Mesenchymal stem cell (in vitro differentiated cells and primary cell): ENCODE results near the gene PTX4.

Source experiments
- DNase-seq: peaks from one replicate; pipeline ENCODE4 v3.0.0-alpha.2; 2013
- H2AFZ ChIP-seq: one replicate; pipeline ENCODE4 v1.6.1; 2013; ENCODE audit warnings: low read depth, mild to moderate bottlenecking, control low read depth, inconsistent platforms, low read length, moderate library complexity
- H2AK5ac ChIP-seq: 2 replicates; pipeline ENCODE4 v1.6.1; 2013; ENCODE audit warnings: low read length, moderate library complexity, mild to moderate bottlenecking, inconsistent platforms; ENCODE audit not compliant: severe bottlenecking
- H2BK120ac ChIP-seq: one replicate; pipeline ENCODE4 v1.6.1; 2013; ENCODE audit warnings: low read depth, mild to moderate bottlenecking, inconsistent platforms, low read length, moderate library complexity
- H2BK12ac ChIP-seq, 2 experiments: one replicate each; pipeline ENCODE4 v1.6.1; 2013; ENCODE audit warnings: inconsistent platforms in 2 of 2, low read length in 2 of 2, mild to moderate bottlenecking in 2 of 2, moderate library complexity in 2 of 2, control low read depth in 1 of 2
- H2BK15ac ChIP-seq: one replicate; pipeline ENCODE4 v1.6.1; 2013; ENCODE audit warnings: mild to moderate bottlenecking, low read depth, inconsistent platforms; ENCODE audit not compliant: poor library complexity, severe bottlenecking
- H2BK5ac ChIP-seq: 2 replicates; pipeline ENCODE4 v1.6.1; 2013; ENCODE audit warnings: low read depth, mild to moderate bottlenecking, low read length, control low read depth, inconsistent platforms; ENCODE audit not compliant: poor library complexity, severe bottlenecking
- H3K14ac ChIP-seq, 2 experiments: one replicate each; pipeline ENCODE4 v1.6.1; 2013; ENCODE audit warnings: inconsistent platforms in 2 of 2, low read length in 2 of 2, control low read depth in 1 of 2, mild to moderate bottlenecking in 1 of 2, moderate library complexity in 1 of 2
- H3K18ac ChIP-seq, 2 experiments: one replicate each; pipeline ENCODE4 v1.6.1; 2013; ENCODE audit warnings: inconsistent platforms in 2 of 2, low read length in 2 of 2, control low read depth in 1 of 2, low read depth in 1 of 2, mild to moderate bottlenecking in 1 of 2
- H3K23ac ChIP-seq, 2 experiments: one replicate each; pipeline ENCODE4 v1.6.1; 2013; ENCODE audit warnings: inconsistent platforms in 2 of 2, low read length in 2 of 2, mild to moderate bottlenecking in 2 of 2, moderate library complexity in 2 of 2, control low read depth in 1 of 2
- H3K27ac ChIP-seq: 2 replicates; pipeline ENCODE4 v1.5.1; 2013; ENCODE audit warnings: mild to moderate bottlenecking, moderate library complexity, low read length, control low read depth, inconsistent platforms; ENCODE audit not compliant: poor library complexity, severe bottlenecking
- H3K27me3 ChIP-seq, 2 experiments: 2 replicates each; pipeline versions ENCODE4 v1.6.1 to v1.7.0; 2013; ENCODE audit warnings: low read length in 2 of 2, mild to moderate bottlenecking in 2 of 2, moderate library complexity in 2 of 2, control low read depth in 1 of 2, inconsistent platforms in 1 of 2; ENCODE audit not compliant: control insufficient read depth in 1 of 2, insufficient read depth in 1 of 2
- H3K36me3 ChIP-seq, 2 experiments: 2 replicates each; pipeline versions ENCODE4 v1.6.1 to v1.7.0; 2013; ENCODE audit warnings: low read length in 2 of 2, control low read depth in 1 of 2, inconsistent platforms in 1 of 2, low read depth in 1 of 2, mild to moderate bottlenecking in 1 of 2; ENCODE audit not compliant: insufficient read depth in 2 of 2, control insufficient read depth in 1 of 2
- H3K4ac ChIP-seq, 2 experiments: one replicate each; pipeline ENCODE4 v1.6.1; 2013; ENCODE audit warnings: inconsistent platforms in 2 of 2, low read length in 2 of 2, mild to moderate bottlenecking in 2 of 2, moderate library complexity in 2 of 2, control low read depth in 1 of 2, low read depth in 1 of 2
- H3K4me1 ChIP-seq: 2 replicates; pipeline ENCODE4 v1.6.1; 2013; ENCODE audit warnings: low read depth, low read length, control low read depth; ENCODE audit not compliant: control insufficient read depth, insufficient read depth
- H3K4me2 ChIP-seq: 2 replicates; pipeline ENCODE4 v1.6.1; 2013; ENCODE audit warnings: low read length, mild to moderate bottlenecking, inconsistent platforms; ENCODE audit not compliant: poor library complexity, severe bottlenecking
- H3K4me3 ChIP-seq, 2 experiments: 2 replicates each; pipeline versions ENCODE4 v1.5.1 to v1.7.0; 2013; ENCODE audit warnings: low read length in 2 of 2, mild to moderate bottlenecking in 2 of 2, control low read depth in 1 of 2, low read depth in 1 of 2; ENCODE audit not compliant: insufficient read depth in 1 of 2
- H3K79me1 ChIP-seq: replicated peaks from 2 replicates; pipeline ENCODE4 v1.6.1; 2013; ENCODE audit warnings: mild to moderate bottlenecking, control low read depth, low read length, inconsistent platforms; ENCODE audit not compliant: poor library complexity, severe bottlenecking
- H3K9ac ChIP-seq: 2 replicates; pipeline ENCODE4 v1.7.0; 2013; ENCODE audit warnings: mild to moderate bottlenecking, low read length, moderate library complexity
- H3K9me3 ChIP-seq: 2 replicates; pipeline ENCODE4 v1.7.0; 2013; ENCODE audit warnings: mild to moderate bottlenecking, low read length; ENCODE audit not compliant: control insufficient read depth
- H4K8ac ChIP-seq: one replicate; pipeline ENCODE4 v1.6.1; 2013; ENCODE audit warnings: inconsistent platforms, mild to moderate bottlenecking, low read length, moderate library complexity
- H4K91ac ChIP-seq: one replicate; pipeline ENCODE4 v1.6.1; 2013; ENCODE audit warnings: mild to moderate bottlenecking, low read length, inconsistent platforms
- WGBS: methylation state at CpG from one replicate; pipeline ENCODE4 v1.1.7; 2013; ENCODE audit warnings: mixed read lengths; 5-methylcytosine and 5-hydroxymethylcytosine counted together

The PTX4 gene

GRCh38 chr16:1474796-1475551 is 13.8 kb downstream of the PTX4 start, which contains the start of gene CLCN7:
CLCN7 (minus strand) TSS chr16:1475028; CDS start chr16:1474974, 54 bp downstream.
- Histone ChIP-seq H3K79me1 (peaks cover 26% of the 10 kb centered on the region), H3K23ac (peak within 1 kb of the TSS; percentile 44 to 70), H3K27ac (no peak within 1 kb of the TSS), H3K9me3 (no peaks in the 10 kb centered on the region), H4K91ac (peak within 1 kb of the TSS; percentile 95), H2AK5ac (peak within 1 kb of the TSS; percentile 80), H3K18ac (peak within 1 kb of the TSS; percentile 93 to 99), H4K8ac (peak within 1 kb of the TSS; percentile 100), H2BK120ac (peak within 1 kb of the TSS; percentile 97), H2BK15ac (peak within 1 kb of the TSS; percentile 99), H3K4me3 (peak within 1 kb of the TSS; percentile 84 to 99), H3K27me3 (no peaks in the 10 kb centered on the region), H2BK5ac (no peak within 1 kb of the TSS), H3K14ac (peak within 1 kb of the TSS in 1 of 2 experiments; percentile 96), H2BK12ac (peak within 1 kb of the TSS in 1 of 2 experiments; percentile 81), H3K4me1 (peaks cover 37% of the 10 kb centered on the region), H2AFZ (peak within 1 kb of the TSS; percentile 94), H3K36me3 (peaks cover 4 to 13% of the 10 kb centered on the region in 2 experiments), H3K4ac (peak within 1 kb of the TSS; percentile 91 to 98), H3K4me2 (peak within 1 kb of the TSS; percentile 95), H3K9ac (peak within 1 kb of the TSS; percentile 96)
- DNase-seq, result peak; percentile 81
- whole genome bisulfite sequencing, result 5% methylated on average over 97 of the region's 99 CpGs

DNA sequence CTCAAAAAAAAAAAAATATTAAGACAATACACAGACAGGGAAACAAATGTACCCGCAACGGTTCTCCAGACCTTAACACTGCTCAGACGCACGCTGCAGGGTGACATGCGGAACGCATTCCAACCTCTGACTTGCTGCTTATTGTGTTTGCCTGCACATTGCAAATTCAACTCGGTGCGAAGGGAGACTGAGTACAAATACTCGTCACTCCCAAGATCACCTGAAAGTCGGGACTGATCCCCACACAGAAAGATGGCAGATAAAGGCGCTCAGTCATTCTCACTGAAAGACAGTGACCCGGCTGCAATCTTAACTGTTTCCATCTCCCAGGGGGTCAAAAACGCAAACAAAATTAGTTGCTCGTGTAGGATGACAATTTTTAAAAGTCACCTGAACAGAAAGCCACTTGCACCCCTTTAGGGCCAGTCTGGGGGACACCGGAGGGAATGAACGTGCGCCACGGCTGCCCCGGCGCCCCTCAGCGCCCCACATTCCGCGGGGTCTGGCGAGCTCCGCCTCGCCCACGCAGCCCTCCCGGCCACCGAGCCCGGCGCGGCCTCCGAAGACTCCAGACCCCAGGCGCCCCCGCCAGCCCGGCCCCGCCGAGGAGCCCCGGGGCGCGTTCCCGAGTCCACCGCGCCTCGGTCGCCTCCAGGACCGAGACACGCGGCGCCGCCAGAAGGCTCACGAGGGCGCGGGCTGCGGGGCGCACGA is 14.5 kb downstream of the PTX4 start:
- Histone ChIP-seq H3K14ac (peak overlapping the region in 1 of 2 experiments; percentile 96), H3K9me3 (no peaks in the 10 kb centered on the region), H3K79me1 (peaks cover 31% of the 10 kb centered on the region), H2BK15ac (peak overlapping the region; percentile 75), H2BK120ac (peak overlapping the region; percentile 90), H3K9ac (peak overlapping the region; percentile 96), H3K4me3 (peak overlapping the region; percentile 84 to 99), H3K18ac (peak overlapping the region; percentile 88 to 99), H3K36me3 (peaks cover 4 to 13% of the 10 kb centered on the region in 2 experiments), H3K23ac (peak overlapping the region in 1 of 2 experiments; percentile 70), H3K27ac (no peak overlapping the region), H3K27me3 (no peaks in the 10 kb centered on the region), H2BK12ac (peak overlapping the region in 1 of 2 experiments; percentile 81), H3K4ac (peak overlapping the region; percentile 91 to 98), H4K91ac (peak overlapping the region; percentile 95), H4K8ac (peak overlapping the region; percentile 99), H2AK5ac (no peak overlapping the region), H2AFZ (peak overlapping the region; percentile 94), H3K4me2 (peak overlapping the region; percentile 95), H3K4me1 (peaks cover 37% of the 10 kb centered on the region), H2BK5ac (no peak overlapping the region)
- 24% methylated on average over 42 of the region's 57 CpGs for WGBS
- DNase-seq, result no peak

GRCh38 chr16:1472974-1473373 is 15.8 kb downstream of the PTX4 start:
- no peak overlapping the region for H3K27ac ChIP-seq
- H4K91ac ChIP-seq, result no peak overlapping the region
- no peak overlapping the region for H2BK120ac ChIP-seq
- no peak overlapping the region for H2AFZ ChIP-seq
- 60% methylated on average over 3 of the region's 3 CpGs for WGBS
- no peaks in the 10 kb centered on the region for H3K9me3 ChIP-seq
- no peak overlapping the region for H2BK5ac ChIP-seq
- H2AK5ac ChIP-seq, result no peak overlapping the region
- H3K23ac ChIP-seq, result no peak overlapping the region
- H3K27me3 ChIP-seq, result no peaks in the 10 kb centered on the region
- peak overlapping the region in 1 of 2 experiments; percentile 47 for H3K4me3 ChIP-seq
- no peak overlapping the region for H4K8ac ChIP-seq
- no peak overlapping the region for H3K4me2 ChIP-seq
- H3K36me3 ChIP-seq, result peaks cover 4 to 15% of the 10 kb centered on the region in 2 experiments
- H3K14ac ChIP-seq, result no peak overlapping the region
- H3K79me1 ChIP-seq, result peaks cover 38% of the 10 kb centered on the region
- no peak for DNase-seq
- H3K9ac ChIP-seq, result peak overlapping the region; percentile 49
- H3K4ac ChIP-seq, result no peak overlapping the region
- H2BK15ac ChIP-seq, result no peak overlapping the region
- H3K4me1 ChIP-seq, result peaks cover 39% of the 10 kb centered on the region
- no peak overlapping the region for H2BK12ac ChIP-seq
- no peak overlapping the region for H3K18ac ChIP-seq
